ENCODE data around the gene OR2T10. TPM values are rescaled to one million over a fixed set of nuclear protein-coding genes. Genes with fewer than 3 reads are reported as not detected.

The OR2T10 gene
- total and polyA plus RNA-seq, 2 of the 8 experiments (the other 6 are each of a cell fraction or from before 2014, with no cell fraction given) = not detected

GRCh38 chr1:248631354-248632008 lies 34.0 kb upstream of the OR2T10 start:
- no peak for TF ChIP-seq TEAD4 (IDR thresholded peaks at IDR 0.05; ENCODE audit: low read depth, low read length)
- no peak for TF ChIP-seq ASH2L (IDR thresholded peaks at IDR 0.05; ENCODE audit: low read length)
- TF ChIP-seq SUZ12 (IDR thresholded peaks at IDR 0.05; ENCODE audit: low read length) = no peak
- no peak for TF ChIP-seq CTCF (IDR thresholded peaks at IDR 0.05; ENCODE audit: control extremely low read depth in 1 of 3, insufficient read depth in 1 of 3, low read depth in 1 of 3, low read length in 3 of 3)
- no peak for TF ChIP-seq GABPA (IDR thresholded peaks at IDR 0.05; ENCODE audit: borderline replicate concordance, insufficient read depth, low read length)
- TF ChIP-seq TAF1 (IDR thresholded peaks at IDR 0.05; ENCODE audit: low read depth, low read length) = no peak
- TF ChIP-seq CBX5 (IDR thresholded peaks at IDR 0.05; ENCODE audit: low read depth, low read length) = no peak
- TF ChIP-seq TAF7 (optimal IDR thresholded peaks at IDR 0.05; ENCODE audit: borderline replicate concordance, low read depth, low read length) = no peak
- H3K79me1 ChIP-seq (ENCODE audit: low read depth, low read length) = no peaks in the 10 kb centered on the region
- H3K56ac ChIP-seq (replicated peaks; ENCODE audit: insufficient read length, low read depth, low read length) = no peak overlapping the region
- no peak overlapping the region for H3K4me2 ChIP-seq (ENCODE audit: insufficient read depth in 1 of 2, low read depth in 2 of 2, low read length in 2 of 2)
- H2BK15ac ChIP-seq (ENCODE audit: low read length) = no peak overlapping the region
- H2AK5ac ChIP-seq (ENCODE audit: low read depth, low read length) = no peak overlapping the region
- no peak overlapping the region for H4K91ac ChIP-seq (replicated peaks; ENCODE audit: insufficient read length, low read length)
- H3K27me3 ChIP-seq (replicated peaks in 1 of 4; ENCODE audit: control insufficient read depth in 3 of 4, extremely low read depth in 1 of 4, insufficient read depth in 3 of 4, low read length in 3 of 4) = no peaks in the 10 kb centered on the region
- ChIA-PET POLR2A (ENCODE audit: partially characterized antibody) (no interaction called here), CTCF (ENCODE audit: partially characterized antibody) (no interaction called here)
- H3K4me3 ChIP-seq (ENCODE audit: extremely low read depth in 1 of 4, insufficient read depth in 2 of 4, low read depth in 3 of 4, low read length in 4 of 4) = no peak overlapping the region
- no peaks in the 10 kb centered on the region for H3K23me2 ChIP-seq (ENCODE audit: low read depth, low read length)
- H3K23ac ChIP-seq (ENCODE audit: insufficient read length) = no peak overlapping the region
- H2BK5ac ChIP-seq (ENCODE audit: low read depth, low read length) = no peak overlapping the region
- no peak overlapping the region for H3K18ac ChIP-seq (ENCODE audit: extremely low read depth, low read length)
- H3K14ac ChIP-seq (ENCODE audit: insufficient read length) = no peak overlapping the region
- peaks cover 44 to 46% of the 10 kb centered on the region in 2 experiments for H3K9me3 ChIP-seq (ENCODE audit: insufficient read depth in 2 of 2, low read depth in 1 of 2, low read length in 1 of 2)
- no peaks in the 10 kb centered on the region for H3K36me3 ChIP-seq (ENCODE audit: control insufficient read depth in 2 of 4, insufficient read depth in 4 of 4, low read length in 3 of 4)
- H3K9ac ChIP-seq (replicated peaks in 1 of 4; ENCODE audit: extremely low read depth in 1 of 4, low read depth in 3 of 4, low read length in 3 of 4) = no peak overlapping the region
- no peak overlapping the region for H4K5ac ChIP-seq (ENCODE audit: insufficient read length, low read depth, low read length)
- no peak overlapping the region for H2BK20ac ChIP-seq (ENCODE audit: low read length)
- no peak overlapping the region for H4K8ac ChIP-seq (ENCODE audit: extremely low read depth, insufficient read depth, low read length)
- FAIRE-seq (no peak), DNase-seq (ENCODE audit: low read depth in 1 of 2, low spot score in 2 of 2) (no peak)
- H3K4ac ChIP-seq (replicated peaks; ENCODE audit: insufficient read length, low read depth, low read length) = no peak overlapping the region
- H2BK12ac ChIP-seq (ENCODE audit: low read depth, low read length) = no peak overlapping the region
- no peak overlapping the region for H2BK120ac ChIP-seq (replicated peaks; ENCODE audit: low read depth, low read length)
- H3K4me1 ChIP-seq (replicated peaks in 1 of 4; ENCODE audit: control insufficient read depth in 3 of 4, insufficient read depth in 4 of 4, low read length in 3 of 4) = no peaks in the 10 kb centered on the region
- H2AFZ ChIP-seq (ENCODE audit: low read length) = no peak overlapping the region
- no peak overlapping the region for H3K27ac ChIP-seq (ENCODE audit: low read depth, low read length)
- H3K79me2 ChIP-seq (ENCODE audit: control insufficient read depth in 1 of 2, insufficient read depth in 2 of 2, low read length in 2 of 2) = no peaks in the 10 kb centered on the region
- 71% methylated on average over 7 of the region's 7 CpGs; no CpG with 5 or more reads in 1 of the 2 experiments for whole genome bisulfite sequencing, 2 experiments (ENCODE audit: extremely low coverage in 1 of 2, insufficient coverage in 1 of 2, insufficient read length in 1 of 2, insufficient replicate concordance in 2 of 2, low coverage in 1 of 2, low lambda C conversion rate in 2 of 2, missing lambda C conversion rate in 1 of 2)
- no peaks in the 10 kb centered on the region for H4K20me1 ChIP-seq (replicated peaks in 1 of 2; ENCODE audit: control insufficient read depth in 1 of 2, insufficient read depth in 2 of 2, low read length in 2 of 2)

Measured in H1 (cell line).